Heart left ventricle (tissue), 13 donors: ENCODE measurements around the gene RNF225.

Experiments used
- CTCF ChIP-seq, 12 donors: fragments of 200-600 bp; sonication (generic) in 4 of 12; IDR thresholded peaks; one replicate each; pipeline versions ENCODE4 v1.5.0 to v1.8.0; 2018 to 2022; ENCODE audit warnings: antibody characterized with exemption in 12 of 12, mild to moderate bottlenecking in 5 of 12
- POLR2A ChIP-seq, 2 donors: fragments of 450-650 bp; IDR thresholded peaks; one replicate each; pipeline ENCODE4 v1.6.1; 2017; ENCODE audit warnings: antibody characterized with exemption in 2 of 2, mild to moderate bottlenecking in 2 of 2, moderate library complexity in 2 of 2
- donor health status: ischemic (EF 13 %, LVEDD 7.1; RV severe dilation, severe dysfunction).
- donor health status: DM: no; HTN: yes; CAD: no.
- donor health status: DM: no; HTN: no; CAD: no.
- donor health status: ischemic (EF 25% LVEDD 6.9; RV normal size, moderate dysfunction).
- donor health status: ischemic (EF 25% LVEDD 5.7; RV mildly dilated, moderate dysfunction).
- donor health status: ischemic (EF 35%, LVEDD 5.7; RV mildly dilated, moderate dysfunction).
- donor health status: nonischemic (EF 11% LVEDD 7.7; RV severe dilation, severe dysfunction).
- donor health status: DM: yes; HTN: yes; CAD: no.
- donor health status: PGD.
- donor health status: ischemic (EF 29% LVEDD 5.4; RV normal size, mild dysfunction).
- donor health status: nonischemic (EF 23%, LVEDD 6.1; RV moderate dilation, normal function).

- TF ChIP-seq CTCF (IDR thresholded peaks at IDR 0.05) (no peak), POLR2A (IDR thresholded peaks at IDR 0.05) (no peak)
Observed at GRCh38 chr19:58351558-58351878, 43.9 kb upstream of the RNF225 start.
